ENCODE data around the gene KRTAP1-3. TPM values are rescaled to one million over a fixed set of nuclear protein-coding genes. Genes with fewer than 3 reads are reported as not detected.
"Not testable (repeated sequence)": the region's sequence is repeated elsewhere in the genome, so short reads cannot be mapped to it uniquely, and the experiment has no call there.

KRTAP1-3 gene
- total and polyA plus RNA-seq, 9 donors: not detected

DNA sequence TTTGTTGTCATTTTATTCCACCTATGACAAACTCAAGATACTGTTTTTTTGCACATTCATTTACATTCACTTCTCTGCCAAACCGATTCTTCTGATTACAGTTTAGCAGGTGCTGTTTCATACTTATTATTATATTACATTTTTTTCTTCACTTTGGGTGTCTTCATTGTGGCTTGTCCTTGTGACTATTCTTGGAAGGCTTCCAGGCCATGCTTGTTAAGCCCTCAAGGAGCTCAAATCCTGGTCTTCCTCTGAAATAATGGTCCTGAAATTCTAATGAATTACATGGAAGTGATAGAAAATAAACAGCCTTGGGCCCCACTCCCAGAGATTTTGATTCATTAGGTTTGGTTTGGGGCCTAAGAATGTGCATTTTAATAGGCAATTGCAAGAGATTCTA lies 29.6 kb upstream of the KRTAP1-3 start:
- H3K9me3 ChIP-seq: no peaks in the 10 kb centered on the region
- 84 to 97% (median 87%) methylated on average over 1 of the region's 1 CpG for WGBS, 3 donors
- intact Hi-C loops (cut with DNase I): no loop called here

GRCh38 chr17:41063449-41063848 lies 28.8 kb upstream of the KRTAP1-3 start:
- H3K36me3 ChIP-seq: no peaks in the 10 kb centered on the region
- intact Hi-C loops (cut with DNase I): no loop called here
- no peak overlapping the region for H3K27ac ChIP-seq
- no peak for DNase-seq
- no peak overlapping the region for H3K4me3 ChIP-seq
- no peaks in the 10 kb centered on the region for H3K27me3 ChIP-seq
- H3K9me3 ChIP-seq: no peaks in the 10 kb centered on the region
- WGBS, 3 donors: 88 to 91% (median 91%) methylated on average over 4 of the region's 4 CpGs
- no peak for TF ChIP-seq POLR2A (IDR thresholded peaks at IDR 0.05)
- no peak for TF ChIP-seq CTCF (IDR thresholded peaks at IDR 0.05)
- TF ChIP-seq EP300 (IDR thresholded peaks at IDR 0.05): no peak
- H3K4me1 ChIP-seq (ENCODE audit: insufficient read depth): peaks cover 2% of the 10 kb centered on the region

More for the DNA sequence above, 29.6 kb upstream of the KRTAP1-3 start:
- H3K4me3 ChIP-seq: no peak overlapping the region
- DNase-seq: no peak
- H3K4me1 ChIP-seq (ENCODE audit: insufficient read depth): peaks cover 2% of the 10 kb centered on the region
- H3K36me3 ChIP-seq: no peaks in the 10 kb centered on the region
- no peaks in the 10 kb centered on the region for H3K27me3 ChIP-seq
- TF ChIP-seq POLR2A (IDR thresholded peaks at IDR 0.05) (no peak), EP300 (IDR thresholded peaks at IDR 0.05) (no peak), CTCF (IDR thresholded peaks at IDR 0.05) (no peak)
- H3K27ac ChIP-seq: no peak overlapping the region

DNA sequence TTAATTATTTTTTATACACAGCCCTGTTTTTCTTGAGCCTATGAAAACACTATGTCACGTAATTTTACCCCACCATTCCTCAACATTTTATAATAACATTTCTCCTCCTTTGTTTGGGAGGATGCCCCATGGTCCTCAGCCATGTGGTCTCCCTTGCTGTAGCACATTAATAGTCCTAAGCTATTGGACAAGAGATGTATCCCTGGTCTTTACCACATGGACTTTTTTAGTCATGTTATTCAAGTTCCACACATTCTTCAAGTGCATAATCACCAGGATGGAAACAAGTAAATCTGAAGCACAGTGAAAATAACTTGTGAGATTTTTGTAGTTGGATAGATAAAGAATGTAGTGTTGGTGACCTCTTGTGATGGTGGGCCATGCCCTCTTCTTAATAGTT lies 27.3 kb upstream of the KRTAP1-3 start:
- DNase-seq: no peak
- TF ChIP-seq POLR2A (IDR thresholded peaks at IDR 0.05): no peak
- TF ChIP-seq EP300 (IDR thresholded peaks at IDR 0.05): no peak
- no peak for TF ChIP-seq CTCF (IDR thresholded peaks at IDR 0.05)
- intact Hi-C loops (cut with DNase I): no loop called here
- no peak overlapping the region for H3K27ac ChIP-seq
- no peaks in the 10 kb centered on the region for H3K9me3 ChIP-seq
- peaks cover 2% of the 10 kb centered on the region for H3K4me1 ChIP-seq (ENCODE audit: insufficient read depth)
- WGBS, 3 donors: 9 to 20% (median 15%) methylated on average over 1 of the region's 1 CpG
- H3K27me3 ChIP-seq: no peaks in the 10 kb centered on the region
- no peak overlapping the region for H3K4me3 ChIP-seq
- no peaks in the 10 kb centered on the region for H3K36me3 ChIP-seq

DNA sequence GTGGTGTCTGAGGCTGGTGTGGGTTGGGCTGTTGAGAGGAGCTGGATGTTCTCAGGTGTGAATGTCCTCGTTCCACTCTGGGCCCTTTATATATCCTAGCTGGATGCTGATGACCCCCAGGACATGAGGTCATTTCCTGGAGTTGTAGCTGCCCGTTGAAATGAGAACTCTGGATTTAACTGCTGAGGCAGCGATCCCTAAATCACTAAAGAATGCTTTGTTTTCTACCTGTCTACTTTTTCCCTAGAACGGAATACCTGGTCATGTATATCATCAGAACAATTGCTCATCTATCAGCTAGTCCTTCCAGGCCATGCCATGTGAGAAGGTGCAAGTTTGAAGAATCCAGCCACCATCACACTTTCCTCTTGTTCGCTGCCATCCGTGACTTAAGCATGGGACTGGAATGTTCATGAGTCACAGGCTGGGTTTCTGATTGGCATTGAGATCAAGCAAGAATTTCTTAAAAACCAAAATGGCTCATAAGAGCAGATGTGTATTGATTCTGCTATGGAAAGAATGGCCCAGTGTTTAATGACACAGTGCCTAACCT lies 25.5 kb upstream of the KRTAP1-3 start, which contains the start of gene KRTAP2-3:
Gene KRTAP2-3 (minus strand): TSS at position 63 of the 553 bp plus-strand sequence. CDS start 64 bp downstream, outside the sequence.
- no peak for TF ChIP-seq EP300 (IDR thresholded peaks at IDR 0.05)
- TF ChIP-seq POLR2A (IDR thresholded peaks at IDR 0.05): no peak
- TF ChIP-seq CTCF (IDR thresholded peaks at IDR 0.05): no peak
- Histone ChIP-seq H3K27me3 (no peaks in the 10 kb centered on the region), H3K9me3 (no peaks in the 10 kb centered on the region), H3K36me3 (no peaks in the 10 kb centered on the region), H3K27ac (no peak within 1 kb of the TSS), H3K4me3 (no peak within 1 kb of the TSS), H3K4me1 (ENCODE audit: insufficient read depth) (peaks cover 2% of the 10 kb centered on the region)
- 74 to 82% (median 80%) methylated on average over 6 of the region's 6 CpGs for WGBS, 3 donors
- intact Hi-C loops (cut with DNase I): no loop called here
- DNase-seq: no peak

- H3K4me1 ChIP-seq (ENCODE audit: insufficient read depth); H3K9me3 ChIP-seq; H3K27ac ChIP-seq; H3K27me3 ChIP-seq; DNase-seq; H3K36me3 ChIP-seq; intact Hi-C loops (cut with DNase I); H3K4me3 ChIP-seq: not testable (repeated sequence)
- 31 to 43% (median 43%) methylated on average over 10 to 12 of the region's 31 CpGs for WGBS, 3 donors
Observed at GRCh38 chr17:41059276-41060051, 24.8 kb upstream of the KRTAP1-3 start.
